Articular chondrocyte of knee joint (primary cell): ENCODE measurements around the gene S100A8. TPM values are rescaled to one million over a fixed set of nuclear protein-coding genes. Genes with fewer than 3 reads are reported as not detected.

Experiments
- small RNA-seq: library from RNA; depleted of rRNA; stranded (forward); fragments of <200 nt; gene quantifications from one replicate; pipeline ENCODE3, GENCODE V24; 2012
- total RNA-seq: library from RNA; depleted of rRNA; stranded (reverse); fragments of >200 nt; gene quantifications from 2 replicates; pipeline ENCODE4 v1.2.3, GENCODE V29; 2012

Gene S100A8
- total RNA-seq, result not detected in 2 replicates

GRCh38 chr1:153390938-153391710, at the start of gene S100A8:
Gene S100A8 (minus strand): TSS chr1:153391073. CDS start chr1:153390535, 538 bp downstream.

GRCh38 chr1:153415850-153416570, 25.1 kb upstream of the S100A8 start, which contains the start of gene S100A7A:
Gene S100A7A (plus strand): TSS chr1:153416520. CDS start chr1:153418083, 1,563 bp downstream.

GRCh38 chr1:153375511-153375910, 15.4 kb downstream of the S100A8 start, which contains the start of gene S100A12:
Gene S100A12 (minus strand): TSS chr1:153375621. CDS start chr1:153374592, 1,029 bp downstream.

GRCh38 chr1:153357853-153358690, 32.8 kb downstream of the S100A8 start, which contains the start of gene S100A9:
Gene S100A9 (plus strand): TSS chr1:153357854. CDS start chr1:153358284, 430 bp downstream.

GRCh38 chr1:153348511-153349362, 42.1 kb downstream of the S100A8 start, which contains the start of gene PGLYRP4:
Gene PGLYRP4 (minus strand): TSS chr1:153348841. CDS start chr1:153347932, 909 bp downstream.

Small RNA genes within 50 kb of the gene (small RNA-seq; reads per million reads assigned to genes)
- gene S100A15A, result not detected

Other genes starting within 250 kb of the S100A8 start
- not detected in 2 replicates for gene SPRR2G, start 240.2 kb downstream of the S100A8 start, total RNA-seq
- gene LELP1, start 187.6 kb downstream of the S100A8 start, total RNA-seq, result not detected in 2 replicates
- gene PRR9, start 173.5 kb downstream of the S100A8 start, total RNA-seq, result not detected in 2 replicates
- gene LORICRIN, start 131.4 kb downstream of the S100A8 start, total RNA-seq, result not detected in 2 replicates
- gene PGLYRP3, start 78.1 kb downstream of the S100A8 start, total RNA-seq, result not detected in 2 replicates
- gene PGLYRP4, start 42.2 kb downstream of the S100A8 start, total RNA-seq, result not detected in 2 replicates
- gene S100A9, start 33.2 kb downstream of the S100A8 start, total RNA-seq, result not detected in 2 replicates
- gene S100A12, start 15.5 kb downstream of the S100A8 start, total RNA-seq, result not detected in 2 replicates
- gene S100A7A, start 25.4 kb upstream of the S100A8 start, total RNA-seq, result not detected in 2 replicates
- gene S100A7, start 69.6 kb upstream of the S100A8 start, total RNA-seq, result not detected in 2 replicates
- gene S100A6, start 144.9 kb upstream of the S100A8 start, total RNA-seq, result 723 and 917 TPM in 2 replicates
- gene S100A5, start 149.9 kb upstream of the S100A8 start, total RNA-seq, result not detected in 2 replicates
- gene S100A4, start 154.7 kb upstream of the S100A8 start, total RNA-seq, result 164 and 276 TPM in 2 replicates
- 2.0 and 3.7 TPM in 2 replicates for gene S100A3, start 158.2 kb upstream of the S100A8 start, total RNA-seq
- 2.9 and 3.1 TPM in 2 replicates for gene S100A2, start 174.8 kb upstream of the S100A8 start, total RNA-seq
- gene S100A16, start 222.1 kb upstream of the S100A8 start, total RNA-seq, result 128 and 138 TPM in 2 replicates
- not detected in 2 replicates for gene S100A14, start 225.3 kb upstream of the S100A8 start, total RNA-seq
- 99.6 and 142 TPM in 2 replicates for gene S100A13, start 236.4 kb upstream of the S100A8 start, total RNA-seq
- gene S100A1, start 237.4 kb upstream of the S100A8 start, total RNA-seq, result 1.7 and 3.5 TPM in 2 replicates
- 38.4 and 41.4 TPM in 2 replicates for gene CHTOP, start 243.0 kb upstream of the S100A8 start, total RNA-seq